Loucy (cell line): Measurements from ENCODE around the gene NDST4.

ENCODE experiments used
- H2AFZ ChIP-seq: fragments of 200-600 bp; sonication (generic); 2 replicates; pipeline ENCODE4 v1.6.0; 2016; ENCODE audit warnings: antibody characterized with exemption, mild to moderate bottlenecking, low read length, moderate library complexity
- H3F3A ChIP-seq: fragments of 200-600 bp; 2 replicates; pipeline ENCODE4 v1.6.0; 2016; ENCODE audit warnings: antibody characterized with exemption, low read depth, mild to moderate bottlenecking
- H3K27me3 ChIP-seq: fragments of 200-600 bp; sonication (generic); 2 replicates; pipeline ENCODE4 v1.6.1; 2014; ENCODE audit warnings: low read length, mild to moderate bottlenecking; ENCODE audit not compliant: insufficient read depth, poor library complexity, severe bottlenecking
- H3K36me3 ChIP-seq: fragments of 200-600 bp; sonication (generic); 2 replicates; pipeline ENCODE4 v1.6.1; 2016; ENCODE audit warnings: low read length; ENCODE audit not compliant: insufficient read depth
- H3K4me1 ChIP-seq: fragments of 200-600 bp; sonication (generic); 2 replicates; pipeline ENCODE4 v1.5.1; 2014; ENCODE audit warnings: low read length, mild to moderate bottlenecking; ENCODE audit not compliant: insufficient read depth, poor library complexity, severe bottlenecking
- H3K4me2 ChIP-seq: fragments of 200-600 bp; sonication (generic); 2 replicates; pipeline ENCODE4 v1.6.0; 2014; ENCODE audit warnings: antibody characterized with exemption, low read length, low read depth, mild to moderate bottlenecking; ENCODE audit not compliant: poor library complexity, severe bottlenecking
- H3K4me3 ChIP-seq: fragments of 200-600 bp; sonication (generic); 2 replicates; pipeline ENCODE4 v1.5.1; 2014; ENCODE audit warnings: low read length, mild to moderate bottlenecking, mixed read lengths; ENCODE audit not compliant: poor library complexity, severe bottlenecking
- H3K79me2 ChIP-seq: fragments of 200-600 bp; sonication (generic); 2 replicates; pipeline ENCODE4 v1.6.1; 2014; ENCODE audit warnings: low read length; ENCODE audit not compliant: insufficient read depth
- H3K9ac ChIP-seq: fragments of 200-600 bp; sonication (generic); 2 replicates; pipeline ENCODE4 v1.6.0; 2014; ENCODE audit warnings: mild to moderate bottlenecking, low read depth, low read length, moderate library complexity; ENCODE audit not compliant: poor library complexity, severe bottlenecking
- H3K9me2 ChIP-seq: fragments of 200-600 bp; sonication (generic); replicated peaks from 2 replicates; pipeline ENCODE4 v1.6.1; 2016; ENCODE audit warnings: low read depth, low read length, mixed read lengths
- H3K9me3 ChIP-seq: fragments of 200-600 bp; sonication (generic); 2 replicates; pipeline ENCODE4 v1.6.1; 2014; ENCODE audit warnings: mild to moderate bottlenecking, antibody characterized with exemption, low read length, low read depth; ENCODE audit not compliant: insufficient read depth
- H4K20me1 ChIP-seq: fragments of 200-600 bp; sonication (generic); 2 replicates; pipeline ENCODE4 v1.6.0; 2014; ENCODE audit warnings: antibody characterized with exemption, low read length, mild to moderate bottlenecking; ENCODE audit not compliant: insufficient read depth, poor library complexity, severe bottlenecking
- EZH2phosphoT487 ChIP-seq: fragments of 200-600 bp; IDR thresholded peaks from 2 replicates; pipeline ENCODE4 v1.6.1; 2018; ENCODE audit warnings: antibody characterized with exemption, mild to moderate bottlenecking, moderate library complexity, borderline replicate concordance
- TF ChIP-seq, protein P1 (sequence below): fragments of 200-600 bp; sonication (generic); conservative IDR thresholded peaks from 2 replicates; pipeline ENCODE4 v1.5.1; 2014; ENCODE audit warnings: mild to moderate bottlenecking, antibody characterized with exemption, low read length

Gene NDST4

DNA sequence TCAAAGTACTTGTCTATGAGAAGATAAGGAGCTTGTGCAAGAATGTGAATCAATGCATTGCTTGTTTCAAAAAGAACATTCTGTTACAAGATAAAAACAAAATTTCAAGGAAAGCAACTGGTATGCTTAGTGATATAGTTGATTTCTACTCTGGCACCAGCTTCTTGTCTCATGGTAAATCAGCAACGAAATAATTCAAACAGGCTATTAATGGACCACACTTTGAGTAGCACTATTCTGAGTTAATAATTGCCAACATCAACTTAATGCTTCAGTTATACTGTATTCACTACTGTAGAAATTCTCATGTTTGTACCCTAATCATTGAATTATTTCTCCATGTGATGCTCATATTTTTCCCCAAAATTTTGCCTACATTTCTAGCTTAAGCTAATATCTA is 252.6 kb downstream of the NDST4 start:
- Histone ChIP-seq H3F3A (no peaks in the 10 kb centered on the region), H3K79me2 (no peaks in the 10 kb centered on the region), H4K20me1 (no peaks in the 10 kb centered on the region), H3K27me3 (no peaks in the 10 kb centered on the region), H3K4me3 (no peak overlapping the region), H3K4me2 (no peak overlapping the region), H3K36me3 (no peaks in the 10 kb centered on the region), H2AFZ (no peak overlapping the region), H3K9me2 (no peaks in the 10 kb centered on the region), H3K9ac (no peak overlapping the region), H3K4me1 (no peaks in the 10 kb centered on the region), H3K9me3 (no peaks in the 10 kb centered on the region)
- no peak for TF ChIP-seq EZH2phosphoT487
- TF ChIP-seq, protein P1, sequence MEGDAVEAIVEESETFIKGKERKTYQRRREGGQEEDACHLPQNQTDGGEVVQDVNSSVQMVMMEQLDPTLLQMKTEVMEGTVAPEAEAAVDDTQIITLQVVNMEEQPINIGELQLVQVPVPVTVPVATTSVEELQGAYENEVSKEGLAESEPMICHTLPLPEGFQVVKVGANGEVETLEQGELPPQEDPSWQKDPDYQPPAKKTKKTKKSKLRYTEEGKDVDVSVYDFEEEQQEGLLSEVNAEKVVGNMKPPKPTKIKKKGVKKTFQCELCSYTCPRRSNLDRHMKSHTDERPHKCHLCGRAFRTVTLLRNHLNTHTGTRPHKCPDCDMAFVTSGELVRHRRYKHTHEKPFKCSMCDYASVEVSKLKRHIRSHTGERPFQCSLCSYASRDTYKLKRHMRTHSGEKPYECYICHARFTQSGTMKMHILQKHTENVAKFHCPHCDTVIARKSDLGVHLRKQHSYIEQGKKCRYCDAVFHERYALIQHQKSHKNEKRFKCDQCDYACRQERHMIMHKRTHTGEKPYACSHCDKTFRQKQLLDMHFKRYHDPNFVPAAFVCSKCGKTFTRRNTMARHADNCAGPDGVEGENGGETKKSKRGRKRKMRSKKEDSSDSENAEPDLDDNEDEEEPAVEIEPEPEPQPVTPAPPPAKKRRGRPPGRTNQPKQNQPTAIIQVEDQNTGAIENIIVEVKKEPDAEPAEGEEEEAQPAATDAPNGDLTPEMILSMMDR: no peak

DNA sequence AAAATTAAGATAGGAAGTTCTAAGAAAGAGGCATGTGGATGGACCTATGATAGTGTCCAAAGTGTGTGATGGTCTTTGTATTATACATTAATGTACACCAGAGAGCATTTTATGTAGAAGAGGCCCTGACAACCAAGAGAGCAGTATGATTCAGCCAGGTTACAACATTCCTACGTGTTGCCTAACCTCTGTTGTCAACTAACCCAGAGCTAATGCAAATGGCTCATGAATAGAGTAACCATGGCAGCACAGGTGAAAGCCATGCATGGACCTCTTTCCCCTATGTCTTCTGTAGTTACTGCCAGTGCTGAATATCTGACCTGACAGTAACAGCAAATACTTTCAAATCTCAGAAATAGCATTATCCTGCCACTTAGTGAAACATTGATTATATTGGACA is 255.6 kb downstream of the NDST4 start:
- H3K4me2 ChIP-seq: no peak overlapping the region
- no peaks in the 10 kb centered on the region for H3K36me3 ChIP-seq
- H3K79me2 ChIP-seq: no peaks in the 10 kb centered on the region
- no peaks in the 10 kb centered on the region for H3K4me1 ChIP-seq
- H4K20me1 ChIP-seq: no peaks in the 10 kb centered on the region
- no peaks in the 10 kb centered on the region for H3F3A ChIP-seq
- H3K27me3 ChIP-seq: no peaks in the 10 kb centered on the region
- no peak overlapping the region for H2AFZ ChIP-seq
- TF ChIP-seq, protein P1: no peak
- TF ChIP-seq EZH2phosphoT487: no peak
- H3K4me3 ChIP-seq: no peak overlapping the region
- no peaks in the 10 kb centered on the region for H3K9me3 ChIP-seq
- H3K9me2 ChIP-seq: no peaks in the 10 kb centered on the region
- no peak overlapping the region for H3K9ac ChIP-seq

DNA sequence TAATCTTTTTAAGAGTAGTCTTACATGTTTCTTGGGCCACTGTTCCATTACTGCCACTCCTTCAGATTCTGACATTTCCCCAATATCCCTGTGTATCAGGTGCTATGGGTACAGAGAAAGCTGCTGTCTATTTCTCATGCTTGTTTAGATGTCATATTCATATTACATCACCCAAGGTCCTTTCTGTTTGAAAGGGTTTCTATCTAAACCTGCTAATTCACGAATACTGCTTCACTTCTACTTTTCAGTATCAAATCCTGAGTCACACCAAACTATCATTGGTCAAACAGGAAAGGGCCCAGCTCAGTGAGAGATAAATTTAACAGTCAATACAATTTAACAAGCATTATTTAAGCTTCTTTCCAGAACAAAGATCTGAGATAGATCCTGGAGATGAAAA is 273.4 kb downstream of the NDST4 start:
- no peaks in the 10 kb centered on the region for H3F3A ChIP-seq
- no peaks in the 10 kb centered on the region for H3K9me3 ChIP-seq
- H3K4me2 ChIP-seq: no peak overlapping the region
- no peaks in the 10 kb centered on the region for H3K9me2 ChIP-seq
- no peak overlapping the region for H2AFZ ChIP-seq
- TF ChIP-seq, protein P1: no peak
- TF ChIP-seq EZH2phosphoT487: no peak
- H3K27me3 ChIP-seq: no peaks in the 10 kb centered on the region
- no peaks in the 10 kb centered on the region for H3K79me2 ChIP-seq
- H3K36me3 ChIP-seq: no peaks in the 10 kb centered on the region
- no peaks in the 10 kb centered on the region for H3K4me1 ChIP-seq
- no peaks in the 10 kb centered on the region for H4K20me1 ChIP-seq
- no peak overlapping the region for H3K9ac ChIP-seq
- H3K4me3 ChIP-seq: no peak overlapping the region
